Spleen (tissue), 11 donors: ENCODE results near the gene CELF1. TPM values are rescaled to one million over a fixed set of nuclear protein-coding genes. Genes with fewer than 3 reads are reported as not detected.
A peak's percentile ranks its signal among the peaks of the same experiment; 100 is the strongest.

Experiments
- DNase-seq: peaks from one replicate; pipeline ENCODE4 v3.0.0-alpha.2; 2020
- H3K27ac ChIP-seq, 8 donors: fragments of 200-600 bp; sonication (generic) in 7 of 8; 1 replicate in 4 of 8; 2 replicates in 4 of 8; pipeline versions ENCODE4 v1.5.0 to v1.8.0; 2016 to 2021; ENCODE audit warnings: inconsistent platforms in 4 of 8, mild to moderate bottlenecking in 4 of 8, moderate library complexity in 1 of 8
- H3K27me3 ChIP-seq, 7 donors: fragments of 200-600 bp; sonication (generic) in 6 of 7; replicated peaks in 1 of 7; 1 replicate in 4 of 7; 2 replicates in 3 of 7; pipeline versions ENCODE4 v1.5.0 to v1.8.0; 2016 to 2021; ENCODE audit warnings: inconsistent platforms in 3 of 7, mild to moderate bottlenecking in 1 of 7
- H3K36me3 ChIP-seq, 6 donors: fragments of 200-600 bp; sonication (generic) in 5 of 6; 1 replicate in 4 of 6; 2 replicates in 2 of 6; pipeline versions ENCODE4 v1.5.0 to v1.8.0; 2016 to 2021; ENCODE audit warnings: inconsistent platforms in 2 of 6
- H3K4me1 ChIP-seq, 6 donors: fragments of 200-600 bp; sonication (generic) in 5 of 6; 1 replicate in 3 of 6; 2 replicates in 3 of 6; pipeline versions ENCODE4 v1.5.0 to v1.8.0; 2016 to 2021; ENCODE audit warnings: inconsistent platforms in 3 of 6
- H3K4me3 ChIP-seq, 8 donors: fragments of 200-600 bp; sonication (generic) in 7 of 8; 1 replicate in 4 of 8; 2 replicates in 4 of 8; pipeline versions ENCODE4 v1.5.0 to v1.8.0; 2016 to 2021; ENCODE audit warnings: inconsistent platforms in 4 of 8, mild to moderate bottlenecking in 4 of 8, moderate library complexity in 2 of 8
- H3K9me3 ChIP-seq, 8 donors: fragments of 200-600 bp; sonication (generic) in 7 of 8; 1 replicate in 4 of 8; 2 replicates in 4 of 8; pipeline versions ENCODE4 v1.5.0 to v1.8.0; 2016 to 2021; ENCODE audit warnings: inconsistent platforms in 4 of 8
- POLR2A ChIP-seq, 3 donors: fragments of 450-650 bp; IDR thresholded peaks; one replicate each; pipeline ENCODE4 v1.5.1; 2017; ENCODE audit warnings: antibody characterized with exemption in 3 of 3, mild to moderate bottlenecking in 1 of 3
- POLR2AphosphoS5 ChIP-seq, 3 donors: sonication (generic); formaldehyde crosslinking; IDR thresholded peaks; one replicate each; pipeline ENCODE4 v1.5.1; 2017; ENCODE audit warnings: antibody characterized with exemption in 3 of 3
- WGBS, 5 donors: extraction: QIAGEN DNeasy Blood & Tissue Kit in 3 of 5; methylation state at CpG; one replicate each; pipeline versions ENCODE4 v1.1.5 to v1.1.7; 2013 to 2018; 5-methylcytosine and 5-hydroxymethylcytosine counted together
- intact Hi-C: fragments of 100-400 bp; cut with DNase I; formaldehyde crosslinking; loops from one replicate; pipeline ENCODE4 v1.15.0; 2023; ENCODE audit warnings: low total_unique reads
- polyA plus RNA-seq, 3 donors: library from polyadenylated mRNA; stranded (reverse); fragments of 200-250 nt; gene quantifications; one replicate each; pipeline ENCODE4 v1.2.1, GENCODE V29; 2013
- total RNA-seq, 7 donors: library from RNA; depleted of rRNA in 3 of 7; stranded (reverse); fragments of >200 nt in 3 of 7; fragmentation: NEBNext Ultra II Directional in 4 of 7; extraction: Animal tissue kit (Norgen Biotek cat#: 25700) in 4 of 7; gene quantifications; one replicate each; pipeline versions ENCODE4 v1.1.0 to v1.2.1, GENCODE V29; 2016 to 2021
- TF ChIP-seq, protein P1 (sequence below), 11 experiments: fragments of 200-600 bp in 7 of 11; fragments of 450-650 bp in 4 of 11; sonication (generic) in 4 of 11; IDR thresholded peaks in 8 of 11; conservative IDR thresholded peaks in 3 of 11; 1 replicate in 7 of 11; 2 replicates in 4 of 11; pipeline versions ENCODE4 v1.4.0 to v1.8.0; 2016 to 2021; ENCODE audit warnings: antibody characterized with exemption in 11 of 11, inconsistent platforms in 4 of 11, mild to moderate bottlenecking in 1 of 11
- donor health status: healthy with polysubstance abuse.
- donor health status: DM: no; HTN: no; CAD: no; lungs with moderate emphysema.
- donor health status: DM: no; HTN: no; CAD: no.
- donor health status: Bipolar disorder and iron deficiency.
- donor health status: healthy.
- donor health status: DM: no; HTN: no; CAD: no.
- donor health status: DM: yes; HTN: yes; CAD: no.

Gene CELF1
- total and polyA plus RNA-seq, 10 donors: 18.5 to 171 (median 116) TPM

- H3K36me3 ChIP-seq: no peaks in the 10 kb centered on the region
- intact Hi-C loops: no loop called here
- H3K27me3 ChIP-seq: no peaks in the 10 kb centered on the region
- 52 to 59% (median 56%) methylated on average over 5 of the region's 5 CpGs for WGBS, 5 donors
- no peaks in the 10 kb centered on the region for H3K9me3 ChIP-seq
- peak overlapping the region in 7 of 8 donors; percentile 10 to 79 (median 29) for H3K27ac ChIP-seq
- peak overlapping the region in 1 of 8 donors; percentile 13 for H3K4me3 ChIP-seq
- peaks cover 65 to 100% (median 94%) of the 10 kb centered on the region in 6 donors for H3K4me1 ChIP-seq
- TF ChIP-seq POLR2A (IDR thresholded peaks at IDR 0.05): no peak
- DNase-seq: no peak
These were observed 37.9 kb downstream of the CELF1 start for GRCh38 chr11:47514825-47515647.

GRCh38 chr11:47512701-47513100, 40.2 kb downstream of the CELF1 start:
- no peaks in the 10 kb centered on the region for H3K27me3 ChIP-seq
- no peak for DNase-seq
- peak overlapping the region in 4 of 8 donors; percentile 36 to 79 (median 60) for H3K27ac ChIP-seq
- TF ChIP-seq, protein P1, sequence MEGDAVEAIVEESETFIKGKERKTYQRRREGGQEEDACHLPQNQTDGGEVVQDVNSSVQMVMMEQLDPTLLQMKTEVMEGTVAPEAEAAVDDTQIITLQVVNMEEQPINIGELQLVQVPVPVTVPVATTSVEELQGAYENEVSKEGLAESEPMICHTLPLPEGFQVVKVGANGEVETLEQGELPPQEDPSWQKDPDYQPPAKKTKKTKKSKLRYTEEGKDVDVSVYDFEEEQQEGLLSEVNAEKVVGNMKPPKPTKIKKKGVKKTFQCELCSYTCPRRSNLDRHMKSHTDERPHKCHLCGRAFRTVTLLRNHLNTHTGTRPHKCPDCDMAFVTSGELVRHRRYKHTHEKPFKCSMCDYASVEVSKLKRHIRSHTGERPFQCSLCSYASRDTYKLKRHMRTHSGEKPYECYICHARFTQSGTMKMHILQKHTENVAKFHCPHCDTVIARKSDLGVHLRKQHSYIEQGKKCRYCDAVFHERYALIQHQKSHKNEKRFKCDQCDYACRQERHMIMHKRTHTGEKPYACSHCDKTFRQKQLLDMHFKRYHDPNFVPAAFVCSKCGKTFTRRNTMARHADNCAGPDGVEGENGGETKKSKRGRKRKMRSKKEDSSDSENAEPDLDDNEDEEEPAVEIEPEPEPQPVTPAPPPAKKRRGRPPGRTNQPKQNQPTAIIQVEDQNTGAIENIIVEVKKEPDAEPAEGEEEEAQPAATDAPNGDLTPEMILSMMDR (IDR thresholded peaks at IDR 0.05 in 8 of 11, conservative IDR thresholded peaks at IDR 0.05 in 3 of 11): no peak
- TF ChIP-seq POLR2AphosphoS5 (IDR thresholded peaks at IDR 0.05) (no peak), POLR2A (IDR thresholded peaks at IDR 0.05) (no peak)
- H3K4me1 ChIP-seq: peaks cover 62 to 100% (median 95%) of the 10 kb centered on the region in 6 donors
- intact Hi-C loops: no loop called here
- no peaks in the 10 kb centered on the region for H3K36me3 ChIP-seq
- H3K9me3 ChIP-seq: no peaks in the 10 kb centered on the region
- 63 to 70% (median 64%) methylated on average over 2 of the region's 2 CpGs for WGBS, 5 donors
- H3K4me3 ChIP-seq: no peak overlapping the region

- no peak overlapping the region for H3K4me3 ChIP-seq
- H3K27me3 ChIP-seq: no peaks in the 10 kb centered on the region
- no peaks in the 10 kb centered on the region for H3K9me3 ChIP-seq
- 85 to 93% (median 86%) methylated on average over 7 of the region's 7 CpGs for WGBS, 5 donors
- H3K4me1 ChIP-seq: peaks cover 62 to 100% (median 96%) of the 10 kb centered on the region in 6 donors
- DNase-seq: no peak
- H3K27ac ChIP-seq: peak overlapping the region in 2 of 8 donors; percentile 6 to 24
- intact Hi-C loops: no loop called here
- TF ChIP-seq POLR2A (IDR thresholded peaks at IDR 0.05) (no peak), POLR2AphosphoS5 (IDR thresholded peaks at IDR 0.05) (no peak)
- TF ChIP-seq, protein P1 (IDR thresholded peaks at IDR 0.05 in 8 of 11, conservative IDR thresholded peaks at IDR 0.05 in 3 of 11): no peak
- no peaks in the 10 kb centered on the region for H3K36me3 ChIP-seq
These were observed 41.0 kb downstream of the CELF1 start for GRCh38 chr11:47511917-47512316.

DNA sequence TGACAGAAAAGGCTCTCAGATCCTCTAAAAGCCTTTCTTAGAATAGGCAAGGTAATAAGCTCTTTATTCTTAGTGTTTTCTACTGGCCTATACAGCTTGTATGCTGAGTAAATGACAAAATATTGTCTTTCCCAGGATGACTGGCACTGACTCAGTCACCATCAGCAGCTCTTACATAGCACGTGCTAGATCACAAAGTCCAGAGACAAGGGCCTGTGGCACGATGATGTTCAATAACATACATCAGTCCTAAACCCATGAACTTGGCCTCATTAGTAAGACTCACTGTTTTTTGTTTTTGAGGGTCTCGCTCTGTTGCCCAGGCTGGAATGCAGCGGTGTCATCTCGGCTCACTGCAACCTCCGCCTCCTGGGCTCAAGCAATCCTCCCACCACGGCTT, 42.7 kb downstream of the CELF1 start:
- intact Hi-C loops: no loop called here
- peaks cover 51 to 100% (median 88%) of the 10 kb centered on the region in 6 donors for H3K4me1 ChIP-seq
- H3K27ac ChIP-seq: peak overlapping the region in 2 of 8 donors; percentile 6 to 70
- no peak for TF ChIP-seq POLR2A (IDR thresholded peaks at IDR 0.05)
- TF ChIP-seq POLR2AphosphoS5 (IDR thresholded peaks at IDR 0.05): no peak
- TF ChIP-seq, protein P1 (IDR thresholded peaks at IDR 0.05 in 8 of 11, conservative IDR thresholded peaks at IDR 0.05 in 3 of 11): no peak
- no peaks in the 10 kb centered on the region for H3K9me3 ChIP-seq
- no peaks in the 10 kb centered on the region for H3K36me3 ChIP-seq
- WGBS, 5 donors: 89 to 95% (median 91%) methylated on average over 7 of the region's 7 CpGs
- H3K4me3 ChIP-seq: no peak overlapping the region
- no peaks in the 10 kb centered on the region for H3K27me3 ChIP-seq
- no peak for DNase-seq
